ENCODE measurements around the gene KIF5C.
"Not testable (repeated sequence)": the region's sequence is repeated elsewhere in the genome, so short reads cannot be mapped to it uniquely, and the experiment has no call there.

Gene KIF5C

DNA sequence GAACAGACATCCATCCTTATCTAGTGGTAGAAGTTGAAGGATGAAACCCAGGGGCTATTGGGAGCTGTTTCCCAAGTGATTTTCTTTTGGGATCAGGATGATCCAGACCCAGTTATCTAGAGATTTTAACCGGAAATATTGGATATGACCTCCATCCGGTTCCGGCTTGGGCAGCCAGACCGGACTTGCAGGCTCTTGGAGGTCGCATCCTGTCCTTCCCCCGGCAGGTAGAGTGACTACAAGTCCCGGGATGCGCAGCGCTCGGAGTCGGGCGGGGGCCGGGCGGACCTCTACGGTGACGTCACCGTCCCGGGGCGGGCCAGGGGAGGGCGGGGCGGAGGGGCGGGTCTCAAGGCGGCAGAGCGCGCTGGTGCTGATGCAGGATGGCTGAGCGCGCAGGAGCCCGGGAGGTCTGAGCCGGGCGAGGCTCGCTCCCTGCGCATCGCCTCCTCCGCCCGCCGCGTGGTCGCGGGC is at the start of gene KIF5C:
Gene KIF5C, plus strand, starts transcription at position 360 of the 474 bp plus-strand sequence. CDS start 391 bp downstream, outside the sequence.
- peak; percentile 95 for DNase-seq (ENCODE audit: low spot score)

DNA sequence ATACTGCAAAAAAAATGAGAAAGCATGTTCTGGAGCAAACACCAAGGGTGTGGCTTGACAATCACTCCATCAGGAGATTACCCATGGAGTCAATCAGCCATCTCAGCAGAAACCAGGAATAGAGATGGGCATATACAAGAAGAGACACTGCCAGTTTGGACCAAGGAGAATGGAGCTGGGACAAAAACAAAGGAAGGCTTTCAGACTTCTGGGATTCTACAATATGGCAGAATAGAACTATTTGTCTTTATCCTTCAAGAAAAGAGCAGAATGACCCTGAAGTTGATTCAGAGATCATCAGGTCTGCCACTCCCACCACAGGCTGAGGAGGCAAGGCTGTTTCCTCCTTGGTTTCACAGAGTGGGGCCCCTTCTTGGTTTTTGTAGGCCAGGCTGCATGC is 48.2 kb upstream of the KIF5C start:
- no peak for DNase-seq (ENCODE audit: low spot score)

- no peak for DNase-seq (ENCODE audit: low spot score)
Observed at GRCh38 chr2:148828941-148829340, 46.1 kb upstream of the KIF5C start.

DNA sequence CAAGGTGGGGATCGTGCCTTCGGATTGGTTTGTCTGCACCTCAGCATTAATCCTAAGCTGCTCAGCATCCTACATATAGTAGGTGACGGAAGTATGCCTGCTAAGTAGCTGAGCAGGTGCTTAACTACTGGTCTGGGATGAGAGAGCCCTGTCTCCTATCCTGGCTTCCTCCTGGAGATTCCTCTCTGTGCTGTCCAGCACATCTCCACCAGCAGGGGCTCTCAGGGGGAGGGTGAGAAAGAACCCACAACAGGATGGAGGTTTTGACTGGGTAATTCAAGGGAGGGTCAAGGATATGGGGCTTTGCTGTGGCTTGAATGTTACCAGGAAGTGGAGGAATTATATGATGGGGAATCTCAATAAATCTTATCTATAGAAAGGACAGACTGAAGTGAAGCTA is 45.4 kb upstream of the KIF5C start:
- no peak for DNase-seq (ENCODE audit: low spot score)

- no peak for DNase-seq (ENCODE audit: low spot score)
Observed at GRCh38 chr2:148832637-148833036, 42.4 kb upstream of the KIF5C start.

DNA sequence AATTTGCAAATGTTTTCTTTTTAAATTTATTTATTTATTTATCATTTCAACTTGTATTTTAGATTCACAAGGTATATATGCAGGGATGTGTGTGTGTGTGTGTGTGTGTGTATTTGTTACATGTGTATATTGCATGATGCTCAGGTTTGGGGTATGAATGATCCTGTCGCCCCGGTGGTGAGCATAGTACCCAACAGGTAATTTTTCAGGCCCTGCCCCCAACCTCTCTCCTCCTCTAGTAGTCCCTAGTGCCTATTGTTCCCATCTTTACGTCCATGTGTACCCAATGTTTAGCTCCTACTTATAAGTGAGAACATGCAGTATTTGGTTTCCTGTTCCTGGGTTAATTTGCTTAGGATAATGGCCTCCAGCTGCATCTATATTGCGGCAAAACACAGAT is 33.0 kb upstream of the KIF5C start:
- no peak for DNase-seq (ENCODE audit: low spot score)

- no peak for DNase-seq (ENCODE audit: low spot score)
Observed at GRCh38 chr2:148848146-148848545, 26.9 kb upstream of the KIF5C start.

- no peak for DNase-seq (ENCODE audit: low spot score)
Observed at GRCh38 chr2:148853458-148853857, 21.6 kb upstream of the KIF5C start.

DNA sequence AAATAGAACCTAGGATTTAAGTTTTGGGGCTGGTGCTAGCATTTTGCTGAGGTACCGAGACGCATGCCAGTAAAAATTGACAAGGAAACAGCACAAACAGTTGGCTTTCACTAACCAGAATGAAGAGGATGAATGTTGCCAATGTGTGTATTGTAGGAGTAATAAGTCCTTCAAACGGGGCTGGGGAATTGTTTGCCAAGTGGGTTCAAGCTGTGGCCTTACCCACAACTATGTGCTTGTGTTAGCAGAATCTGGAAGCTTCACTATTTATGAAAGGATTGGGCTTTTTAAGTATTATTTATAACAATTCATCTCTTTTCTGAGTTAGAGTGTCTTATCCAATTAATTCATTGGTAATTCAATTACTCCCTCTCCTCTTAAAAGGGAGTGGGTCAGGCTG is 15.0 kb upstream of the KIF5C start:
- DNase-seq (ENCODE audit: low spot score): no peak

GRCh38 chr2:148861367-148861766 is 13.7 kb upstream of the KIF5C start:
- DNase-seq (ENCODE audit: low spot score): no peak

GRCh38 chr2:148862478-148862877 is 12.5 kb upstream of the KIF5C start:
- not testable (repeated sequence) for DNase-seq (ENCODE audit: low spot score)

GRCh38 chr2:148865512-148865911 is 9.5 kb upstream of the KIF5C start:
- DNase-seq (ENCODE audit: low spot score): no peak

- no peak for DNase-seq (ENCODE audit: low spot score)
Observed at GRCh38 chr2:148866091-148866490, 8.9 kb upstream of the KIF5C start.

GRCh38 chr2:148867079-148867769 is 7.8 kb upstream of the KIF5C start:
- DNase-seq (ENCODE audit: low spot score): no peak

GRCh38 chr2:148875387-148876051 is 492 bp downstream of the KIF5C start:
- DNase-seq (ENCODE audit: low spot score): peak; percentile 28

DNA sequence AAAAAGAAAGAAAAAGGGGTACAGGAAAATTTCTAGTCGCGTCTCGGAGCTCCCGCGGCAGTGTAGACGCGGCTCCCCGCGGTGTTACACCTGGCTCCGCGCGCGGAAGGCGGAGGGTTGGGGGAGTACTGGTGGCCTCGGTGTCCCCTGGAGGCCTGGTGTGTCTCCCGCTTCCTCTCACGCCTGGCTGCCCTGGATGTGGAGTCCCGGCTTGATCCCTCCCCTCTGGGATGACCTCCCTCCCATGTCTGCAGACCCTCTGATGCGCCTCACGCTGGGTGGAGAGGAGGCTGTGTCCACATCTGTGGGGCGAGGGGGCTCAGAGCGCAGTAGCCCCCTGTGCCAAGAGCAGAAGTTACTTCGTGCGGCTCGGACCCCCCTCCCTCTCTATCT is 1.2 kb downstream of the KIF5C start:
- peak; percentile 27 for DNase-seq (ENCODE audit: low spot score)

DNA sequence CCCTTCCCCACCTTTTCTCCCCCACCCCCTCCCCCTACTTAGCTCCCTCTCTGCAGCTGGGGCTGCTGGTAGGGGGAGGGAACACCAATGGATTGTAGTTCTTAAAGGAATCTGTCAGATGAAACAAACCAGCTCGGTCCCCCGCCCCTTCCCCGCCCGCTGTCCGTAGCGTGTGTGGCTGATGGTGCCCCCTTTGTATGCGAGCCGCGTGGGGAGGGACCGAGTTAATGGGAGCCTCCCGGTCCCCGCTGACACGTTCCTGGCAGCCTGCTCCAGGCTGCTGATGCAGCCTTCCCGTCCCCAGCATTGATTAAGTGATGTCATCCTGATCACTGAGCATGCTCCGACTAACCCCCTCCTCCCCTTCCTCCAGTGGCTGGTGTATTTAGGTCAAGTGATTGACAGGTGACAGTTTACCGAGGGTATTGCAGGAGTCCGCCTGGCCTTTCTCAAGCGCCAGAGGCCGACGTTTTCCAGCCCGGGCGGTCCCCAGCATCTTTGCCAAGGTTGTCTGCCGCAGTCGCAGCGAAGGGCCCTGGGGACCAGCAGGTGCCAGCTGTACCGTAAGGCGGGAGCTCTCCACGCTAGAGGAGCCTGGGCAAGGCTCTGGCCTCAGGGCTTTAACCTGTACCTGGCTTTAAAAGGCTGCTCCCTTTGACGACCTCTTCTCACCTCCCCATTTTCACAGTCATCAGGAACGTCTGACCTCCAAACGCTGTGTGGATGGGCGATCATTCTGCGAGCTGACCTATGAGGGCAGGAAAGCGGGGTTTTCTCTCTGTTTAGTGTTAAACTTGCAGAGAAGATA is 1.8 kb downstream of the KIF5C start:
- peak; percentile 85 for DNase-seq (ENCODE audit: low spot score)

DNA sequence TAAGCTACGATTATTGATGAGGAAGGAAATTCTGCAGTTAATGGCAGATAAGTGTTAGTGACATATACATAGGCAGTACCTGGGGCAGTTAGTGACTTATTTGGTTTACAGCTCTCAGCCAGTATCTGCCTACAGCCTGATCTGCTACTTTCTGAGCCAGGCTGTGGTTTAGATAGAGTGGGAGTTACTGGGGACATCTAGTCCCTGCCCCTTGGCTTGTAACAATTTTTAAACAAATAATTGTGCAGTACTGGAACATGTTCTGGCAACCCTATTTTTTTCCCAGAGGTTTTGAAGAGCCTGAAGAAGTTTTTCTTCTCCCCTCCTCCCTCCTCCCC is 2.3 kb downstream of the KIF5C start:
- DNase-seq (ENCODE audit: low spot score): no peak

GRCh38 chr2:148880636-148881035 is 5.6 kb downstream of the KIF5C start:
- DNase-seq (ENCODE audit: low spot score): no peak

DNA sequence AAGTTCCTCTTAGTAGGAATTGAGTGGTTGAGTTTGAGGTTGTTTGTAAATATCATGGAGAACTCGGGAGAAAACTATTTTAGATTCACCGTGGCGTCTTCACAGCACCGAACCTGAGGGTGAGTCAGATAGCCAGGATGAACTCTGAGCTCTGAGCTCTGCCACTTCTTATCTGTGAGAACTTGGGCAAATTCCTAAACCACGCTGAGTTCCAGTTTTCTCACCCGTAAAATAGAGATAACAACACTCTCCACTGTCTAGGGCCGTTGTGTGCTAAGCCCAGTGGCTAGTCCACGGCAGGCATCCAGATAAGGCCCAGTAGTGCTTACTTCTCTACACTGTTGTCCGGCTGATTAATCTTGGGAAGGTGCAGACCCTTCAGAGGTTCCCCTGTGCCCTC is 7.0 kb downstream of the KIF5C start:
- DNase-seq (ENCODE audit: low spot score): no peak

GRCh38 chr2:148885209-148885608 is 10.2 kb downstream of the KIF5C start:
- DNase-seq (ENCODE audit: low spot score): no peak

- DNase-seq (ENCODE audit: low spot score): no peak
Observed at GRCh38 chr2:148885988-148886387, 11.0 kb downstream of the KIF5C start.
